Measurements from ENCODE around the gene MIP.

Gene MIP

GRCh38 chr12:56477521-56478225 is 23.2 kb upstream of the MIP start:
- Mint-ChIP-seq H3K9me3 (no peaks in the 10 kb centered on the region), H3K4me1 (ENCODE audit: low read depth) (peaks cover 13% of the 10 kb centered on the region), H3K4me3 (no peak overlapping the region), H3K36me3 (ENCODE audit: low read depth) (peaks cover 2% of the 10 kb centered on the region), H3K27me3 (ENCODE audit: low read depth) (no peaks in the 10 kb centered on the region), H3K27ac (no peak overlapping the region)

GRCh38 chr12:56476972-56477432 is 22.5 kb upstream of the MIP start:
- H3K27me3 Mint-ChIP-seq (ENCODE audit: low read depth): no peaks in the 10 kb centered on the region
- peaks cover 2% of the 10 kb centered on the region for H3K36me3 Mint-ChIP-seq (ENCODE audit: low read depth)
- no peak overlapping the region for H3K27ac Mint-ChIP-seq
- no peaks in the 10 kb centered on the region for H3K9me3 Mint-ChIP-seq
- H3K4me1 Mint-ChIP-seq (ENCODE audit: low read depth): peaks cover 13% of the 10 kb centered on the region
- H3K4me3 Mint-ChIP-seq: no peak overlapping the region

GRCh38 chr12:56476143-56476542 is 21.7 kb upstream of the MIP start:
- H3K36me3 Mint-ChIP-seq (ENCODE audit: low read depth): peaks cover 2% of the 10 kb centered on the region
- H3K27ac Mint-ChIP-seq: no peak overlapping the region
- no peaks in the 10 kb centered on the region for H3K9me3 Mint-ChIP-seq
- no peaks in the 10 kb centered on the region for H3K27me3 Mint-ChIP-seq (ENCODE audit: low read depth)
- H3K4me1 Mint-ChIP-seq (ENCODE audit: low read depth): peaks cover 16% of the 10 kb centered on the region
- H3K4me3 Mint-ChIP-seq: no peak overlapping the region

GRCh38 chr12:56474389-56474788 is 19.9 kb upstream of the MIP start:
- Mint-ChIP-seq H3K4me3 (no peak overlapping the region), H3K36me3 (ENCODE audit: low read depth) (peaks cover 2% of the 10 kb centered on the region), H3K27me3 (ENCODE audit: low read depth) (no peaks in the 10 kb centered on the region), H3K9me3 (no peaks in the 10 kb centered on the region), H3K4me1 (ENCODE audit: low read depth) (peaks cover 17% of the 10 kb centered on the region), H3K27ac (no peak overlapping the region)

- Mint-ChIP-seq H3K27ac (peak overlapping the region; percentile 95), H3K4me1 (ENCODE audit: low read depth) (peaks cover 21% of the 10 kb centered on the region), H3K27me3 (ENCODE audit: low read depth) (no peaks in the 10 kb centered on the region), H3K4me3 (peak overlapping the region; percentile 95), H3K36me3 (ENCODE audit: low read depth) (peaks cover 2% of the 10 kb centered on the region), H3K9me3 (no peaks in the 10 kb centered on the region)
Observed at GRCh38 chr12:56469007-56469930, 14.8 kb upstream of the MIP start.

GRCh38 chr12:56468216-56469006 is 14.0 kb upstream of the MIP start, which contains the start of gene SPRYD4:
TSS of gene SPRYD4 (plus strand) at chr12:56468578. CDS start at chr12:56468592, 14 bp downstream.
- Mint-ChIP-seq H3K27me3 (ENCODE audit: low read depth) (no peaks in the 10 kb centered on the region), H3K36me3 (ENCODE audit: low read depth) (no peaks in the 10 kb centered on the region)

GRCh38 chr12:56462565-56462964 is 8.1 kb upstream of the MIP start:
- Mint-ChIP-seq H3K9me3 (no peaks in the 10 kb centered on the region), H3K27ac (no peak overlapping the region), H3K27me3 (ENCODE audit: low read depth) (no peaks in the 10 kb centered on the region), H3K36me3 (ENCODE audit: low read depth) (no peaks in the 10 kb centered on the region), H3K4me1 (ENCODE audit: low read depth) (peaks cover 7% of the 10 kb centered on the region), H3K4me3 (no peak overlapping the region)

More at GRCh38 chr12:56468216-56469006, 14.0 kb upstream of the MIP start, which contains the start of gene SPRYD4:
- Mint-ChIP-seq H3K9me3 (no peaks in the 10 kb centered on the region), H3K27ac (peak within 1 kb of the TSS; percentile 95), H3K4me3 (peak within 1 kb of the TSS; percentile 95), H3K4me1 (ENCODE audit: low read depth) (peaks cover 24% of the 10 kb centered on the region)

- Mint-ChIP-seq H3K27me3 (ENCODE audit: low read depth) (no peaks in the 10 kb centered on the region), H3K4me3 (no peak overlapping the region), H3K4me1 (ENCODE audit: low read depth) (peaks cover 4% of the 10 kb centered on the region), H3K27ac (no peak overlapping the region), H3K9me3 (no peaks in the 10 kb centered on the region), H3K36me3 (ENCODE audit: low read depth) (no peaks in the 10 kb centered on the region)
Observed at GRCh38 chr12:56461235-56462159, 7.0 kb upstream of the MIP start.

GRCh38 chr12:56457817-56458216 is 3.4 kb upstream of the MIP start:
- H3K27me3 Mint-ChIP-seq (ENCODE audit: low read depth): no peaks in the 10 kb centered on the region
- no peak overlapping the region for H3K4me3 Mint-ChIP-seq
- no peaks in the 10 kb centered on the region for H3K9me3 Mint-ChIP-seq
- H3K36me3 Mint-ChIP-seq (ENCODE audit: low read depth): no peaks in the 10 kb centered on the region
- no peaks in the 10 kb centered on the region for H3K4me1 Mint-ChIP-seq (ENCODE audit: low read depth)
- H3K27ac Mint-ChIP-seq: no peak overlapping the region

GRCh38 chr12:56451147-56451546 is 3.3 kb downstream of the MIP start:
- Mint-ChIP-seq H3K27me3 (ENCODE audit: low read depth) (no peaks in the 10 kb centered on the region), H3K4me3 (no peak overlapping the region)

GRCh38 chr12:56450241-56450640 is 4.2 kb downstream of the MIP start:
- H3K4me3 Mint-ChIP-seq: peak overlapping the region; percentile 88
- H3K4me1 Mint-ChIP-seq (ENCODE audit: low read depth): peaks cover 14% of the 10 kb centered on the region
- H3K27me3 Mint-ChIP-seq (ENCODE audit: low read depth): no peaks in the 10 kb centered on the region
- peaks cover 6% of the 10 kb centered on the region for H3K36me3 Mint-ChIP-seq (ENCODE audit: low read depth)
- H3K27ac Mint-ChIP-seq: no peak overlapping the region
- H3K9me3 Mint-ChIP-seq: no peaks in the 10 kb centered on the region

More at GRCh38 chr12:56451147-56451546, 3.3 kb downstream of the MIP start:
- Mint-ChIP-seq H3K9me3 (no peaks in the 10 kb centered on the region), H3K4me1 (ENCODE audit: low read depth) (peaks cover 14% of the 10 kb centered on the region), H3K36me3 (ENCODE audit: low read depth) (peaks cover 3% of the 10 kb centered on the region), H3K27ac (no peak overlapping the region)

GRCh38 chr12:56449622-56449984 is 4.9 kb downstream of the MIP start:
- Mint-ChIP-seq H3K27me3 (ENCODE audit: low read depth) (no peaks in the 10 kb centered on the region), H3K4me1 (ENCODE audit: low read depth) (peaks cover 14% of the 10 kb centered on the region), H3K9me3 (no peaks in the 10 kb centered on the region), H3K36me3 (ENCODE audit: low read depth) (peaks cover 9% of the 10 kb centered on the region), H3K27ac (peak overlapping the region; percentile 87), H3K4me3 (peak overlapping the region; percentile 88)

GRCh38 chr12:56448860-56449621 is 5.4 kb downstream of the MIP start, which contains the start of gene TIMELESS:
TSS of gene TIMELESS (minus strand) at chr12:56449426. CDS start at chr12:56434170, 15,256 bp downstream.
- Mint-ChIP-seq H3K9me3 (peaks cover 4% of the 10 kb centered on the region), H3K4me3 (peak within 1 kb of the TSS; percentile 88), H3K27me3 (ENCODE audit: low read depth) (no peaks in the 10 kb centered on the region), H3K36me3 (ENCODE audit: low read depth) (peaks cover 11% of the 10 kb centered on the region), H3K4me1 (ENCODE audit: low read depth) (peaks cover 17% of the 10 kb centered on the region), H3K27ac (peak within 1 kb of the TSS; percentile 87)

Data from T-helper 1 cell treated with Interleukin-12 subunit alpha and Interleukin-12 subunit beta and Interleukin-4 antibody, amounts not matched to agents 30 μg/mL and 1 μg/mL, for 36 hours (primary cell).